ENCODE data around the gene STK32C. TPM values are rescaled to one million over a fixed set of nuclear protein-coding genes. Genes with fewer than 3 reads are reported as not detected.

The STK32C gene
- total RNA-seq, 2 donors from 2014 or later = 7.2 to 21.5 TPM

DNA sequence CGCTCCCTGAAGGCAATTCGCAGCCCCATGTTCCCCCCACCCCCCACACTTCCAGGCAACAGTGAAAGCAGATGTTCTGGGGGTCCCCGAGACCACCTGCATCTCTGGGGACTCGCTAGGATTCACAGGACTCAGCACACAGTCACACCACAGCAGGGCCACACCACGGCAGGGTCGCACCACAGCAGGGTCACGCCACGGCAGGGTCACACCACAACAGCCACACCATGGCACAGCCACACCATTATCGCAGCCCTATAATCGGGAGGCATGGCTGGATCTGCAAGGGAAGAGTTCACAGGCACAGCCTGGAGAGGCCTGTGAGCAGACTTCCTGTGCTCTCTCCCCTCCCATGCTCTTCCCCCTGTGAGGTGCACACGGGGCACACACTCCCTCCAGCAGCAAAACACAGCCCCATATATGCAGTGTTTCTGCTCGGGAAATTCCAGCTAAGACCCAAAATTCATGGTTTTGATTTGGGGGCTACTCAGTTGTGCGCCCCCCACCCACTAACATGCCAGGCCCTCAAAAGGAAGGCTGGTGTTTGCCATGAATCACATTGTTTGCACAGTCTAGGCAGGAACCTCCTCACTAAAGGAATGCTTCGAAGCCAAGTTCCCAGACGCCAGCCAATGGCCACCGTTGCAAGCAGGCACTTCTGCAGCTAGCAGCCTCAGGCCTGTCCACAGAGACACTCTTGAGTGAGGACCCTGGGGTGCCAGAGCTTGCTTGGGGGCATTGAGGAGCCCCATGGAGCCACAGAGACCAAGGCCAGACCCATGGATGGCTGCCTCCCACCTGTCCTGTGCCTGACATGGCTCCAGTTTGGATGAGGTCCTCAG lies 128.0 kb downstream of the STK32C start:
- intact Hi-C loops (cut with DNase I) = no loop called here
- TF ChIP-seq POLR2AphosphoS5 (IDR thresholded peaks at IDR 0.05) = no peak
- no peak for TF ChIP-seq POLR2A (IDR thresholded peaks at IDR 0.05)
- TF ChIP-seq, protein P1, sequence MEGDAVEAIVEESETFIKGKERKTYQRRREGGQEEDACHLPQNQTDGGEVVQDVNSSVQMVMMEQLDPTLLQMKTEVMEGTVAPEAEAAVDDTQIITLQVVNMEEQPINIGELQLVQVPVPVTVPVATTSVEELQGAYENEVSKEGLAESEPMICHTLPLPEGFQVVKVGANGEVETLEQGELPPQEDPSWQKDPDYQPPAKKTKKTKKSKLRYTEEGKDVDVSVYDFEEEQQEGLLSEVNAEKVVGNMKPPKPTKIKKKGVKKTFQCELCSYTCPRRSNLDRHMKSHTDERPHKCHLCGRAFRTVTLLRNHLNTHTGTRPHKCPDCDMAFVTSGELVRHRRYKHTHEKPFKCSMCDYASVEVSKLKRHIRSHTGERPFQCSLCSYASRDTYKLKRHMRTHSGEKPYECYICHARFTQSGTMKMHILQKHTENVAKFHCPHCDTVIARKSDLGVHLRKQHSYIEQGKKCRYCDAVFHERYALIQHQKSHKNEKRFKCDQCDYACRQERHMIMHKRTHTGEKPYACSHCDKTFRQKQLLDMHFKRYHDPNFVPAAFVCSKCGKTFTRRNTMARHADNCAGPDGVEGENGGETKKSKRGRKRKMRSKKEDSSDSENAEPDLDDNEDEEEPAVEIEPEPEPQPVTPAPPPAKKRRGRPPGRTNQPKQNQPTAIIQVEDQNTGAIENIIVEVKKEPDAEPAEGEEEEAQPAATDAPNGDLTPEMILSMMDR (IDR thresholded peaks at IDR 0.05) = no peak
- Histone ChIP-seq H3K27ac (no peak overlapping the region), H3K9me3 (no peaks in the 10 kb centered on the region), H3K4me1 (replicated peaks) (no peaks in the 10 kb centered on the region), H3K27me3 (replicated peaks; ENCODE audit: insufficient read depth) (no peaks in the 10 kb centered on the region), H3K4me3 (no peak overlapping the region), H3K36me3 (no peaks in the 10 kb centered on the region)
- DNase-seq (ENCODE audit: low spot score) = no peak
- 74% methylated on average over 15 of the region's 16 CpGs for WGBS

DNA sequence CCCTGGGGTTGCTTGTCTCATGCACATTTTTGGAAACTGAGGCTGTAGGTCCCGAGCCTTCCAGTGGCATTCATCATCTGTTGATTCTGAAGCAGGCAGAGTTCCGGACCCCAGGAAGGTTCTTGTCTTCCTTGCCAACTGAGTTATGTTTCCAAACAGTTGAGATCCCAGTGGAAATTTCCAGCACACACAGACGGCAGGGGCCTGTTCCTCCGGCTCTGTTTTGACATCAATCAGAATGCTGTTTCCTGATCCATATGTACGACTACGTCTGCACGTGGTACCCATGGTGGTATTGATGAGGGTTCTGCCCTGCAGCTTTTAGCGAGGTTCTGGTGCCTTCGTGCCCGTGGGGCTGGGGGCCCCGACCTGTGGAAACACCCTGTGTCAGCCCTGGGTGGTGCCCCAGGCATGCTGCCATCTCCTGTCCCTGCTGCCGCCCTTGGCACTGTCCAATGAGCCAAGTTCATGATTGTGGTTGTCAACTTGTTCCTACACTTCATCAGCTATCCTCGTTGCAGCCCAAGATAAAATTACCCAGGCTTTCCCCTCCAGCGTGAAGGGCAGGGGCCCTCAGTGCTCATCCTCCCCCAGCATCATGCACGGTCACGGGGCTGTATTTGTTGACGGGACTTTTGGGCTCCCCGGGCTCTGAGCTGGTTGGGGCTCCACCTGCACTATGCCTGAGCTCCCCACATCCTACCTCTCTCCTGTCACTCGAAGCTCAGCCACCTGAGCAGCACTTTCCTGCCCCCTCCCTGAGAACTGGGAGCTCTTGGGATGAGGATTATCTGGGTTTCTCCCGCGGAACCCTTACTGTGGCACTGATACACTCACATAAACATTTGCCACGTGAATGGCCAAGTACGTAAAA lies 128.8 kb downstream of the STK32C start:
- H3K27me3 ChIP-seq (replicated peaks; ENCODE audit: insufficient read depth) = no peaks in the 10 kb centered on the region

GRCh38 chr10:132178046-132178445 lies 129.7 kb downstream of the STK32C start:
- WGBS = 83% methylated on average over 6 of the region's 6 CpGs
- no peaks in the 10 kb centered on the region for H3K9me3 ChIP-seq
- DNase-seq (ENCODE audit: low spot score) = no peak
- no peak for TF ChIP-seq POLR2A (IDR thresholded peaks at IDR 0.05)
- TF ChIP-seq, protein P1 (IDR thresholded peaks at IDR 0.05) = no peak
- no peak for TF ChIP-seq POLR2AphosphoS5 (IDR thresholded peaks at IDR 0.05)
- no peaks in the 10 kb centered on the region for H3K36me3 ChIP-seq
- H3K27ac ChIP-seq = no peak overlapping the region
- no peak overlapping the region for H3K4me3 ChIP-seq
- H3K27me3 ChIP-seq (replicated peaks; ENCODE audit: insufficient read depth) = no peaks in the 10 kb centered on the region
- intact Hi-C loops (cut with DNase I) = no loop called here
- H3K4me1 ChIP-seq (replicated peaks) = no peaks in the 10 kb centered on the region

More for the DNA sequence above, 128.8 kb downstream of the STK32C start:
- H3K9me3 ChIP-seq = no peaks in the 10 kb centered on the region
- no peaks in the 10 kb centered on the region for H3K4me1 ChIP-seq (replicated peaks)
- no peak overlapping the region for H3K4me3 ChIP-seq
- no peak overlapping the region for H3K27ac ChIP-seq
- TF ChIP-seq POLR2A (IDR thresholded peaks at IDR 0.05) = no peak
- TF ChIP-seq, protein P1 (IDR thresholded peaks at IDR 0.05) = no peak
- no peak for TF ChIP-seq POLR2AphosphoS5 (IDR thresholded peaks at IDR 0.05)
- no peaks in the 10 kb centered on the region for H3K36me3 ChIP-seq
- 86% methylated on average over 23 of the region's 23 CpGs for WGBS
- DNase-seq (ENCODE audit: low spot score) = no peak
- intact Hi-C loops (cut with DNase I) = no loop called here

- Histone ChIP-seq H3K27me3 (replicated peaks; ENCODE audit: insufficient read depth) (no peaks in the 10 kb centered on the region), H3K9me3 (no peaks in the 10 kb centered on the region), H3K4me3 (no peak overlapping the region), H3K4me1 (replicated peaks) (no peaks in the 10 kb centered on the region), H3K36me3 (no peaks in the 10 kb centered on the region), H3K27ac (no peak overlapping the region)
- no peak for TF ChIP-seq POLR2A (IDR thresholded peaks at IDR 0.05)
- TF ChIP-seq POLR2AphosphoS5 (IDR thresholded peaks at IDR 0.05) = no peak
- TF ChIP-seq, protein P1 (IDR thresholded peaks at IDR 0.05) = no peak
- 68% methylated on average over 19 of the region's 19 CpGs for WGBS
- DNase-seq (ENCODE audit: low spot score) = no peak
- intact Hi-C loops (cut with DNase I) = no loop called here
Observed at GRCh38 chr10:132176623-132177500, 130.9 kb downstream of the STK32C start.

All from prostate gland (tissue), 2 donors.